HG02759 (cell line): ENCODE measurements around the gene CFAP57.

Experiments
- ATAC-seq: cut with Tn5 transposase; IDR thresholded peaks from one replicate; pipeline ENCODE4 v1.9.1; 2021; ENCODE audit warnings: mild to moderate bottlenecking, moderate library complexity; ENCODE audit not compliant: unreplicated experiment

CFAP57 gene

DNA sequence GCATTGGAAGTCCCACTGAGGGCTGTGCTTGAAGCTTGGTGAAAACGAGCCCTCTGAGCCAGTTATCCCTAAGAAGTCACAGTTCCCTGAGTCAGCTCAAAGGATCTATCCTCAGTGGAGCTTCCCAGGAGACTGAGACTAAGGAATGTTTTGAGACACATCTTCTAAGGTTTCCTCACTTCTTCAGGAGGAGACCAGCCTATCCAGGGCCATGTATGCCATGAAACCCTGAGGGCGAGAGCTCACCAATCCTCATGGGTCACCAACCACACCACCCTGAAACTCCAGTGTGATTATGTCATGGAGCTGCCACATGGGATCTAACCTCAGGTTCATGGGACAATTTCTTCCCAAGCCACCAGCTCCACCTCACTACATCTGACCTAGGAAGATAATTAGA is 121.0 kb downstream of the CFAP57 start:
- ATAC-seq, result no peak

DNA sequence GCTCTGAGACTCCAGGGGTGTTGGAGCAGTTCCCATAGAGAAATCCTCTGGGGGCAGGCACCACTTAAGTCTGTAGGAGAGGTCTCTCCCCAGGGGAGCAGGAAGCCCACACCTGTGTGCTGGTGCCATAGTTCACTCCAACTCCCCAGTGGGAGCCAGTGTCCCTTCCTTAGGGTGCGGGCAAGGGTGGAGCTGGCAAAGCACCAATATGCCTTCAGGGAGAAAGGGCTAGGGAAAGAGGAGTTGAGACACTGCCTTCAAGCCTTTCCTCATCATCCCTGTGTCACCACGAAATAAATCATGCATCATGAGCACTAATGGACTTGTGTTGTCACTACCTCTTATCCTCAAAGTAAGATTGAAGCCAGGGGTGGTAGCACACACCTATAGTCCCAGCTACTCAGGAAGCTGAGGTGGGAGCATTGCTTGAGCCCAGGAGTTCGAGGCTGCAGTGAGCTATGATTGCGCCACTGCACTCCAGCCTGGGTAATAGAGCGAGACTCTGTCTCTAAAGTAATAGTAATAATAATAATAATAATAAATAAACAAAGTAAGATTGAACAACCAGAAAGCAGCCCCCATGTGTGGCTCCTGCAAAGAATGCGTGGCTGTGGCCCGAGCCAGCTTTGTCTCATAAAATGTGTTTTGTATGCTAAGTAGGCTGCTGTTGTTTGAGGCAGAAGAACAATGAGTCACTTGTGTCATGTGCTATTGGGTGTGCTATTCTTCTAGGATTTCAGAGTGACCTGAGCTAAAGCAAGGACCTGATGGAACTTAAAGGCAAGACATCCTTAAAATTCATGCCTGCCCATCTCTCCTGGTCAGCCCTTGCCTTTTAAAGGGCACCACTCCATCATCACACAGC is 122.0 kb downstream of the CFAP57 start:
- ATAC-seq, result no peak

DNA sequence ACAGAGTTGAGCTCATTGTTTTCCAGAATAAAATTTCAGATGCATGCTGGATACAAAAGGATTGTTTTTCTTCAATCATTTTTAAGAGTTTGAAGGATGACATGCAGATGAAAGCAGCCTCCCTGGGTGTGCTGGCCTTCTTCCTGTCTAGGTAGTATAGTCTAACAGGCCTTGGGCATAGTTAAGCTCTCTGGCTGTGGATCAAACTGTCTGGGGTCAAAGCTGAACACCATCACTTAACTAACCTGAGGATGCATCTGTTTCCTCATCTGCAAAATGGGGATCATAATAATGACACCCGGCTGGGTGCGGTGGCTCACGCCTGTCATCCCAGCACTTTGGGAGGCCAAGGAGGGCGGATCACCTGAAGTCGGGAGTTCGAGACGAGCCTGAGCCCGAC is 122.6 kb downstream of the CFAP57 start:
- no peak for ATAC-seq

DNA sequence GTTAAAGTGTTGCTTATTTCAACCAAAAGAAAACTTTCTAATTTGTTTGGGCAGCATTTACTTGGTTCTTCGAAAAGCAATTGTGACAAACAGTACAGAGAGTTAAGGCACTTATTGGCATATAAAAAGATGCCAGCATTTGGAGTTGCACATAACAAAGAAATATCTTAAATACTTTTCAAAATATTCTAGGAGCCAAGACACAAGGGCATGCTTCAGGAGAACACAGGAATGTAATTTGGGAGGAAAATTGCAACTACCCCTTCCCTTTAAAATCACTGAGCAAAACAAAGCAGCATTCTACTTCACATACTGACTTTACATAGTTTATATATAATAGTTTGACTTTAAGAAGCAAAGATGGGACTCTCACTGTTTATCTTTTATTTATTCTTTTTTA is 124.1 kb downstream of the CFAP57 start:
- no peak for ATAC-seq

DNA sequence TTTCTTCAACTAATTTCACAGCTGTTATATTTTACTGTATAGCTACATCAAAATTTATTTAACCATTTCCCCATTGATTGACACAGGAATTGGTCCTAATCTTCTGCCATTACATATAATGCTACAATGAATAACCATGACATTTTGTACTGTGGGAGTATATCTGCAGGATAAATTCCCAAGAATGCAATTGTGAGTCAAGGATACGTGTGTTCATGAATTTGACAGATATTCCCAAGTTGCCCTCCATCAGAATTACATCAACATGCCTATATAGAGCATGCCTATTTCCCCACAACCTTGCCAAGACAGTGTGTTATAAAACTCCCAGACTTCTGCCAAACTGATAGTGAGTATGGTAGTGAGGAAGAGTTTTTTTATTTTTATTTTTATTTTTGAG is 125.9 kb downstream of the CFAP57 start:
- no peak for ATAC-seq

DNA sequence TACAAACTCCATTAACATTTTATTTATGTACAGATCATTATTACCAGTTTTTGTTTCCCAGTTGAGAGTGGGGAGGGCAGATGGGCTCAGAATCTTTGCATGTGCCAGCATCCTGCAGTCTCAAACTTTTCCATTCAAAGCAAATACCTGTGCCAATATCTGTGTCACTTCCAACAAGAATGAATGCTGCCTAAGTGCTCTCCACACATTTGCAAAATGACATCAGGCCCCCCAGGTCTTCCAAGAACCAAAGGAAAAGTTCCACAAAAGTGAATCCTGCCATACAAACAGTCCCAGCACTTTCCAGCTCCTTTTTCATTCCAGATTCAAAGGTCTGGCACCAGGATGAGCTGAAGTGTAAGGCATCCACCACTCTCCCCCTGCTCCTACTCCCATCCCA is 127.0 kb downstream of the CFAP57 start:
- ATAC-seq, result no peak

DNA sequence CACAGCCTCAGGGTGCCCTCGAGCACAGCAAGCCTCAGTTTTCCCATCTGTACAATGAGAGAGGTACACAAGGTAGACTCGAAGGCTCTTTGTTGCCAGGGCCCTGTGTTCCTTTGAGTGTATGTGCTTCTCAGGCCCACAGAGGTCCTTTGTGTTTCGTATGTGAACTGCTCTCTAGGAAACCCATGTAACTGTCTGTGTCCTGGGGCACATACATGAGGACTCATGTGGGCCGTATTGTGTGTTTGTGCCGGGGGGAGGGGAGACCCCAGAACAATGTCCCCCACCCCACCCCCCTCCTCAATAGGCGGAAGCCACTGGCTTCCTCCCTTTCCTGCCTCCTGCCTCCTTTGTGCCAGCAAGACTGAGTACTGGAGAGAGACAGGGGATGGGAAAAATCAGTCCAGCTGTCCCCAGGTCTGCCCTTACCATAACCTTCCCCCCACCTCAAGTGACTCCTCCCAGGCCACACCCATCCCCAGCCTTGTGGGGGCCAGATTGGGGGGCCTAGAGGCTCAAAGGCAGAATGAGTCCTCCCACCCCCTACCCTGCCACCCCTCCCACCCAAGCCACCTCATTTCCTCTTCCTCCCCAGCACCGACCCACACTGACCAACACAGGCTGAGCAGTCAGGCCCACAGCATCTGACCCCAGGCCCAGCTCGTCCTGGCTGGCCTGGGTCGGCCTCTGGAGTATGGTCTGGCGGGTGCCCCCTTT is 128.4 kb downstream of the CFAP57 start, which contains the start of gene TIE1:
Gene TIE1, plus strand, starts transcription at position 605 of the 717 bp plus-strand sequence. Its CDS starts 90 bp downstream, at position 695.
- ATAC-seq, result no peak

DNA sequence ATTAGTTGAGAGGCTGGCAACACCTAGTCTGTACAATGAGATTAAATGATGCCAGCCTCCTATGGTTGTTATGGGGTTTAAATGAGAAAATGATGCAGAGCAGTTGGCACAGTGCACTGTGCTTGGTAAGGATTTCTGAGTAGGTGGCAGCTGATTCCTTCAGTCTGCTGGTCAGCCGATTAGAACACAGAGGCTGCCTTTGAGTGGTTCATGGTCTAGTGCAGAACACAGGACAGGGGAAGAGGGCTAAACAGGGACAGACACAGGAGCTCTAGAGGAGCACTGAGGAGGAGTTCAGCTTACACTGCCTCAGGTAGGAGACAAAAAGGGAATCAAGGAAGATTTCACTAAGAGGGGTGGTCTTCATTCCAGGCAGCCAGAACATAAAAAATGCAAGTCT is 130.1 kb downstream of the CFAP57 start:
- ATAC-seq, result no peak

DNA sequence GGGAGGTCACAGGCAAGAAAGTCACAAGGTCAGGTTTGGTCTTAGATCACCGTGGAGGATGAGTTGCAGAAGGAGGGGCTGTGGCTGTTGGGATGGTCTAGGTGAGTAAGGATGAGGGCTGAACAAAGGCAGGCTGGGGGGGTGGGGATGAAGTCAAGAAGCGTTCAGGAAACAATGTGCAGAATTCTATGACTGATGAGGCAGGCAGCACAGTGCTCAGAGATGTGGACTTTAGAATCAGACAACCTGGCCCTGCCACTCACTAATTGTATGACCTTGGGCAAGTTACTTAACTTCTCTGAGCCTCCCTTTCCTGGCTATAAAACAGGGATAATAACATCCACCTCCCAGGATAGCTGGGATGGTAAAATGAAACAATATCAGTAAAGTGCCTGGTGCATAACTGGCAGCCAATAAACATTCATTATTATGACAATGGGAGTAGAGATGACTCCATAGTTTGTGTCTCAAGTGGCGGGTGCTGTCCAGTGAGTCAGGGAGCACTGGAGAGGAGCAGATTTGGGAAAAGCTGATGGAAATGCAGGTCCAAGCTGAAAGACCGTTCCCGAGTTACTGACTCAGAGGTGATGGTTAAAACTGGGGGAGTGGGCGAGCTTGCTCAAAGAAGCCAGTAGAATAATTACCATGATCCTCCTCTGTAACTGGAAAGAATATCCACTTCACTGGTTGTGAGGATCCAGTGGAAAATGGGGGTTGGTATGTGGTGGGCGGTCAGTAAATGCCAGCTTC is 130.8 kb downstream of the CFAP57 start:
- no peak for ATAC-seq

DNA sequence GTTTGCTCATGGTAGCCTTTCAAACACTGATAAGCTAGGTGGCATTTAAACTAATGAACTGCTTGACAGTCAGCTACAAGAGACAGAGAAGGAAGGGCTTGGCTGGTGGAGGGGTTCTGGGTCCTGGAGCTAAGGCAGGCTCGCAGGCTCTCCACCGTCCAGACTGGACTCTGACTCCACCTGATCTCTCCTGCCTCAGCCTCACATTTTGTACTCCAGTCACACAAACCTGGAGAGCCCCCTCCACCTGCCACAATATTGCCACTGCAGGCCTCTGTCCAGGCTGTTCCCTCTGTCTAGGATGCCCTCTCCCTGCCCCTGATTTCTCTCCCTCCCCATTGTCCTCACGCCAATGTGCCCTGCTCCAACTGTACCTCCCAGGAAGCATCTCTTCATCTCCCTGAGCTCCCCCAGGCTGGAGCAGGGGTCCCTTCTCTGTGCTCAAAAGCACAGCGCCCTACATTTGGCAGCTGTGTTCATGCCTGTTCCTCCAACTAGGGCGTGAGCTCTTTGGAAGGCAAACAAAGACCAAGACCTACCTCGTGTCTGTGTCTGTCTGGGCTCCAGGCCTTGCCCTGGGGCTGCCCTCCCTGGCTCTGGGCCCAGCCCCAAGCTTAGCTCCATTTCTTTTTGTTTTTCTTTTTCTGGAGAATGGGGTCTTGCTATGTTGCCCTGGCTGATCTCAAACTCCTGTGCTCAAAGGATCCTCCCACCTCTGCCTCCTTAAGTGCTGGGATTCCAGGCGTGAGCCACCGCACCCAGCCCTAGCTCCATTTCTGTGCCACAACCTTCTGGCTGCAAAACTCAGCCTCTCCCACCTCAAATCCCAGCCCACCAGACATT is 131.6 kb downstream of the CFAP57 start:
- ATAC-seq, result no peak
